ENCODE measurements around the gene YWHAG. TPM values are rescaled to one million over a fixed set of nuclear protein-coding genes. Genes with fewer than 3 reads are reported as not detected.

The YWHAG gene
- total RNA-seq, 2 donors from 2014 or later = 49.1 to 80.2 TPM

DNA sequence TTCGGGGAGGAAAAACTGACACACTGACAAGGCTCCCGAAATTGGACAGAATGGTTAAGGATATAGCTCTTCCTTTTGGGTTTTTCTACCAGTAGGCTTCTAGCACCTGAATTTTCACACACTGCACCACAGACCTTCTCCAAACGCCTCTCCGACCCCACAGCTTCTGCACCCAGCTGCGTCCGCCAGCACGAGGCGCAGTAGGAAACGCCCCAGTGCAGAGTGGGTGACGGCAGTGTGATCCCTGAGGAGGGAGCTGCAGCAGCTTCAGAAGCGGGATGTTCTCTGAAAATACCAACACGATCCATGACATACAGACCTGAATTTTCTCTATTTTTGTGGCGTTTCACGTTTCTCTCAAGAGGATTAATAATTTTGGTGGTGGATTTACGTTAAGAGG, 30.4 kb downstream of the YWHAG start:
- no peak overlapping the region for H3K27ac ChIP-seq
- WGBS = 74% methylated on average over 15 of the region's 15 CpGs
- intact Hi-C loops (cut with DNase I) = no loop called here

GRCh38 chr7:76327610-76328009, 31.2 kb downstream of the YWHAG start:
- no peaks in the 10 kb centered on the region for H3K36me3 ChIP-seq
- 51% methylated on average over 7 of the region's 7 CpGs for WGBS
- TF ChIP-seq POLR2A (IDR thresholded peaks at IDR 0.05) = no peak
- TF ChIP-seq CTCF (IDR thresholded peaks at IDR 0.05) = no peak
- no peak for TF ChIP-seq POLR2AphosphoS5 (IDR thresholded peaks at IDR 0.05)
- H3K4me3 ChIP-seq = no peak overlapping the region
- DNase-seq (ENCODE audit: low spot score) = no peak
- H3K27me3 ChIP-seq (replicated peaks; ENCODE audit: insufficient read depth) = no peaks in the 10 kb centered on the region
- H3K27ac ChIP-seq = no peak overlapping the region
- intact Hi-C loops (cut with DNase I) = no loop called here
- no peaks in the 10 kb centered on the region for H3K9me3 ChIP-seq
- H3K4me1 ChIP-seq (replicated peaks) = no peaks in the 10 kb centered on the region

More for the DNA sequence above, 30.4 kb downstream of the YWHAG start:
- Histone ChIP-seq H3K9me3 (no peaks in the 10 kb centered on the region), H3K36me3 (no peaks in the 10 kb centered on the region), H3K4me3 (no peak overlapping the region), H3K4me1 (replicated peaks) (no peaks in the 10 kb centered on the region), H3K27me3 (replicated peaks; ENCODE audit: insufficient read depth) (no peaks in the 10 kb centered on the region)
- no peak for TF ChIP-seq POLR2A (IDR thresholded peaks at IDR 0.05)
- TF ChIP-seq POLR2AphosphoS5 (IDR thresholded peaks at IDR 0.05) = no peak
- TF ChIP-seq CTCF (IDR thresholded peaks at IDR 0.05) = no peak
- DNase-seq (ENCODE audit: low spot score) = no peak

GRCh38 chr7:76326646-76327233, 32.1 kb downstream of the YWHAG start:
- no peak overlapping the region for H3K4me3 ChIP-seq
- H3K27me3 ChIP-seq (replicated peaks; ENCODE audit: insufficient read depth) = no peaks in the 10 kb centered on the region
- H3K36me3 ChIP-seq = no peaks in the 10 kb centered on the region
- no peaks in the 10 kb centered on the region for H3K4me1 ChIP-seq (replicated peaks)
- no peak for TF ChIP-seq POLR2A (IDR thresholded peaks at IDR 0.05)
- no peak for TF ChIP-seq POLR2AphosphoS5 (IDR thresholded peaks at IDR 0.05)
- TF ChIP-seq CTCF (IDR thresholded peaks at IDR 0.05) = no peak
- no peaks in the 10 kb centered on the region for H3K9me3 ChIP-seq
- intact Hi-C loops (cut with DNase I) = no loop called here
- no peak for DNase-seq (ENCODE audit: low spot score)
- 47% methylated on average over 5 of the region's 5 CpGs for WGBS
- no peak overlapping the region for H3K27ac ChIP-seq

- Histone ChIP-seq H3K27ac (no peak overlapping the region), H3K4me3 (no peak overlapping the region), H3K9me3 (no peaks in the 10 kb centered on the region), H3K27me3 (replicated peaks; ENCODE audit: insufficient read depth) (no peaks in the 10 kb centered on the region), H3K36me3 (no peaks in the 10 kb centered on the region), H3K4me1 (replicated peaks) (no peaks in the 10 kb centered on the region)
- DNase-seq (ENCODE audit: low spot score) = no peak
- no peak for TF ChIP-seq POLR2A (IDR thresholded peaks at IDR 0.05)
- TF ChIP-seq POLR2AphosphoS5 (IDR thresholded peaks at IDR 0.05) = no peak
- no peak for TF ChIP-seq CTCF (IDR thresholded peaks at IDR 0.05)
- intact Hi-C loops (cut with DNase I) = no loop called here
- WGBS = 84% methylated on average over 5 of the region's 5 CpGs
Measured at GRCh38 chr7:76325811-76326210, 33.0 kb downstream of the YWHAG start.

DNA sequence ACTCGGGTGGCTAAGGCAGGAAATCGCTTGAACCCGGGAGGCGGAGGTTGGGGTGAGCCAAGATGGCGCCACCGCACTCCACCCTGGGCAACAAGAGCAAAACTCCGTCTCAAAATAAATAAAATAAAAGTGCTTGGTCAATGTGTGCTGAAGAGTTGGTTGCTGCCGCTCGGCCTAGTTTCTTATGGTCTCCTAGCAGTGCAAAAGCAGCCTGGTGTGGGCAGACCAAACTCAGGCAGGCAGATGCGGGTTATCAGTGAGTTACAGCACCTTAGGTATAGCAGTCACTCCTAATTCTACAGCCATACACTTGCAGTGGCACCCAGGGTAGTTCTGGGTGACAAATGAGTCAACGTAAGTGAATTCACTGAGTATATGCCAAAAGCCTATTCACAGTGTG, 33.7 kb downstream of the YWHAG start:
- Histone ChIP-seq H3K9me3 (no peaks in the 10 kb centered on the region), H3K4me3 (no peak overlapping the region), H3K27ac (no peak overlapping the region), H3K36me3 (no peaks in the 10 kb centered on the region), H3K4me1 (replicated peaks) (no peaks in the 10 kb centered on the region), H3K27me3 (replicated peaks; ENCODE audit: insufficient read depth) (no peaks in the 10 kb centered on the region)
- DNase-seq (ENCODE audit: low spot score) = no peak
- WGBS = 95% methylated on average over 11 of the region's 11 CpGs
- intact Hi-C loops (cut with DNase I) = no loop called here
- TF ChIP-seq POLR2A (IDR thresholded peaks at IDR 0.05) (no peak), POLR2AphosphoS5 (IDR thresholded peaks at IDR 0.05) (no peak), CTCF (IDR thresholded peaks at IDR 0.05) (no peak)

Measured in prostate gland (tissue), 2 donors.